A673 (cell line): ENCODE measurements around the gene MYCBPAP. TPM values are rescaled to one million over a fixed set of nuclear protein-coding genes. Genes with fewer than 3 reads are reported as not detected.

Experiments used
- BruUV-seq: library from RNA; stranded (reverse); fragments of 400-500 nt; replicated peaks from 2 replicates; lab custom pipeline; 2021; lab: Mats Ljungman, UMichigan
- CTCF ChIA-PET: fragments of 300-600 bp; sonication (Branson Sonifier 250); formaldehyde crosslinking; loops from one replicate; lab custom pipeline; 2022; ENCODE audit warnings: antibody characterized with exemption; lab: Charles Lee
- POLR2A ChIA-PET: fragments of 300-600 bp; sonication (Branson Sonifier 250); formaldehyde crosslinking; loops from one replicate; lab custom pipeline; 2022; ENCODE audit warnings: antibody characterized with exemption; ENCODE audit not compliant: low non-redundant PET; lab: Charles Lee
- DNase-seq: peaks from one replicate; pipeline ENCODE4 v3.0.0-alpha.2; 2015; ENCODE audit warnings: low spot score
- H3K27ac ChIP-seq: fragments of 200-600 bp; sonication (generic); 2 replicates; pipeline ENCODE4 v1.5.1; 2016; ENCODE audit warnings: mixed run types, low read depth, mild to moderate bottlenecking, mixed read lengths, antibody characterized with exemption, low read length; ENCODE audit not compliant: poor library complexity, severe bottlenecking
- H3K27me3 ChIP-seq: fragments of 200-600 bp; sonication (generic); replicated peaks from 2 replicates; pipeline ENCODE4 v1.6.1; 2017; ENCODE audit warnings: mixed run types, low read depth, mild to moderate bottlenecking, mixed read lengths, antibody characterized with exemption, low read length; ENCODE audit not compliant: insufficient read depth, poor library complexity
- H3K36me3 ChIP-seq: fragments of 200-600 bp; sonication (generic); 2 replicates; pipeline ENCODE4 v1.6.1; 2016; ENCODE audit warnings: mixed run types, mild to moderate bottlenecking, mixed read lengths, antibody characterized with exemption, low read length; ENCODE audit not compliant: insufficient read depth, poor library complexity, severe bottlenecking
- H3K4me1 ChIP-seq: fragments of 200-600 bp; sonication (generic); 2 replicates; pipeline ENCODE4 v1.6.1; 2017; ENCODE audit warnings: mixed run types, mild to moderate bottlenecking, mixed read lengths, antibody characterized with exemption, low read length; ENCODE audit not compliant: insufficient read depth, poor library complexity, severe bottlenecking
- H3K4me3 ChIP-seq: fragments of 200-600 bp; sonication (generic); 2 replicates; pipeline ENCODE4 v1.5.1; 2016; ENCODE audit warnings: low read depth, mixed run types, mild to moderate bottlenecking, mixed read lengths, low read length; ENCODE audit not compliant: poor library complexity, severe bottlenecking
- H3K9me3 ChIP-seq: fragments of 200-600 bp; sonication (generic); 2 replicates; pipeline ENCODE4 v1.6.1; 2016; ENCODE audit warnings: mixed run types, low read depth, mild to moderate bottlenecking, mixed read lengths, antibody characterized with exemption, low read length; ENCODE audit not compliant: poor library complexity, severe bottlenecking
- EZH2 ChIP-seq: fragments of 200-600 bp; sonication (generic); IDR thresholded peaks from 2 replicates; pipeline ENCODE4 v1.6.1; 2017; ENCODE audit warnings: borderline replicate concordance, low read depth, mild to moderate bottlenecking, mixed read lengths, antibody characterized with exemption, low read length; ENCODE audit not compliant: poor library complexity, severe bottlenecking
- intact Hi-C: fragments of 100-400 bp; cut with micrococcal nuclease; formaldehyde crosslinking; loops from one replicate; pipeline ENCODE4 v1.10.0; 2022; ENCODE audit not compliant: unreplicated experiment
- total RNA-seq: library from RNA; stranded (reverse); gene quantifications from 2 replicates; pipeline ENCODE4 v1.2.3, GENCODE V29; 2021
- TF ChIP-seq, protein P1 (sequence below): fragments of 300-800, 200-600 bp; sonication (generic); conservative IDR thresholded peaks from 2 replicates; pipeline ENCODE4 v1.5.1; 2017; ENCODE audit warnings: low read depth, mild to moderate bottlenecking, antibody characterized with exemption, low read length, moderate library complexity, mixed read lengths

MYCBPAP gene
- total RNA-seq, 1 experiment from 2014 or later = 0.92 TPM

DNA sequence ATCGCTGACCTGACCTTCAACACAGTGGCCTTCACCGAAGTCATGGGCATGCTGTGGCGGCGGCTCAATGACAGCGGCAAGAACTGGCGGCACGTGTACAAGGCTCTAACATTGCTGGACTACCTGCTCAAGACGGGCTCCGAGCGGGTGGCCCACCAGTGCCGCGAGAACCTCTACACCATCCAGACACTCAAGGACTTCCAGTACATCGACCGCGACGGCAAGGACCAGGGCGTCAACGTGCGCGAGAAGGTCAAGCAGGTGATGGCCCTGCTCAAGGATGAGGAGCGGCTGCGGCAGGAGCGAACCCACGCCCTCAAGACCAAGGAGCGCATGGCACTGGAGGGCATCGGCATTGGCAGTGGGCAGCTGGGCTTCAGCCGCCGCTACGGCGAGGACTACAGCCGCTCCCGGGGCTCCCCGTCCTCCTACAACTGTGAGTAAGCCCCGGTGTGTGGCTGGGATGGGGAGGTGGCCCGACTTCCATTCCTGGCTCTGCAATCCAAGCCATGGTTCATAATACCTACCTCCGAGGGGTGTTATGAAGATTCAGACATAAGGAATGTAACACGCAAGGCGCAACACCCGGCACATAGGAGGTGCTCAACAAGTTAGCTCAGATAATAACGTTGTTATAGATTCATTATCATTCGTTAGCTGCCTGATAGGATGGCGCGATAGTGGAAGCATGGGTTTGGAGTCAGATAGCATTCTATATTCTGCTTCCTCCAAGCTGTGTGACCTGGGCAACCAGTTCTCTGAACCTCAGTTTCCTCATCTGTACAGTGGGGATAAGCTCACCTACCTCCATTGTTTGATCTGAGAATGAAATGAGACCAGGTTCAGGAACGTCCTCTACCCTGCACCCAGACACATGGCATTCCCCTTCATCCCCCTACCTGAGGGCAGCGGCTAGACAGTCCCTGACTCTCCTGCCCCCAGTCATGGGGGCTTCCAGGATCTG is 28.7 kb downstream of the MYCBPAP start:
- CTCF ChIA-PET = interaction anchor here (0.5 to 0.6 kb wide), 2 partner anchors 86 to 88 kb away, joined by 6 read pairs; no protein-coding TSS in a partner anchor
- peaks cover 14% of the 10 kb centered on the region for H3K4me1 ChIP-seq
- POLR2A ChIA-PET = no interaction called here
- no peak overlapping the region for H3K4me3 ChIP-seq
- DNase-seq = no peak
- intact Hi-C loops = no loop called here
- no peaks in the 10 kb centered on the region for H3K36me3 ChIP-seq
- no peak for TF ChIP-seq EZH2
- BruUV-seq = no TSS peak
- no peak overlapping the region for H3K27ac ChIP-seq
- no peaks in the 10 kb centered on the region for H3K9me3 ChIP-seq
- peaks cover 10% of the 10 kb centered on the region for H3K27me3 ChIP-seq

DNA sequence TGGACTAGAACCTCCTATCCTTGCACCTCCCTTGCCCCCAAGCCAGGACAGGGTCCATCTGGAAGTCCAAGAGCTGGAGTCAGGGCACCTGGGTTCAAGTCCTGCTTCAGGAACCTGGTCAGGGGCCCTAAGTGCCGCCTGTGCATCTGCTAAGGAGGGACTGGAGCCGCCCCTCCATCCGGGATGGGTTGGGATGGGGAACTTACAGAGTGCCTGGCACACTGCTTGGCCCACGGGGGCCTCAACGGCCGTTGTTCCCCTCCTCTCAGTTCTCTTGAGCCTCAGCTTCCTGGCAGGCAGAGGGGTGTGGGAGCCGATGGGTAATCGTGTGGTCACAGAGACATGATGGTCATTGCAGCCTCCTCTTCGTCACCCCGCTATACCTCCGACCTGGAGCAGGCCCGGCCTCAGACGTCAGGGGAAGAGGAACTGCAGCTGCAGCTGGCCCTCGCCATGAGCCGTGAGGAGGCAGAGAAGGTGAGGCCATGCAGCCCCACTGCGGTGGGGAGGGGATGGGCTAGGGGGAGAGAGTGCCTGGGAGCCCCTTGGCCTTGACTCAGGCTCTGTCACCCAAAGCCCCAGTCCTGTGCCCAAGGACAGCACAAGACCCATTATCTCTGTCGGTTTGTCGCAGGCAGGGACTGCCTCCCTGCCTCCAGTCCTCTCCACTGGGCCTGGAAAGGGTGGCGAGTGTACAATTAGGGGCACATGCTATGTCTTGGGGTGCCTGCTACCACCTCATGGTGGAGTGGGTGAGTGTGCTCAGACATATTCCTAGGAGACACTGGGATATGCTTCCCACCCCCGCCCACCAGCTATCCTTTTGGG is 29.7 kb downstream of the MYCBPAP start:
- Histone ChIP-seq H3K9me3 (no peaks in the 10 kb centered on the region), H3K36me3 (no peaks in the 10 kb centered on the region), H3K4me3 (no peak overlapping the region), H3K27ac (no peak overlapping the region), H3K27me3 (peaks cover under 1% of the 10 kb centered on the region), H3K4me1 (peaks cover 22% of the 10 kb centered on the region)
- no peak for DNase-seq
- TF ChIP-seq, protein P1, sequence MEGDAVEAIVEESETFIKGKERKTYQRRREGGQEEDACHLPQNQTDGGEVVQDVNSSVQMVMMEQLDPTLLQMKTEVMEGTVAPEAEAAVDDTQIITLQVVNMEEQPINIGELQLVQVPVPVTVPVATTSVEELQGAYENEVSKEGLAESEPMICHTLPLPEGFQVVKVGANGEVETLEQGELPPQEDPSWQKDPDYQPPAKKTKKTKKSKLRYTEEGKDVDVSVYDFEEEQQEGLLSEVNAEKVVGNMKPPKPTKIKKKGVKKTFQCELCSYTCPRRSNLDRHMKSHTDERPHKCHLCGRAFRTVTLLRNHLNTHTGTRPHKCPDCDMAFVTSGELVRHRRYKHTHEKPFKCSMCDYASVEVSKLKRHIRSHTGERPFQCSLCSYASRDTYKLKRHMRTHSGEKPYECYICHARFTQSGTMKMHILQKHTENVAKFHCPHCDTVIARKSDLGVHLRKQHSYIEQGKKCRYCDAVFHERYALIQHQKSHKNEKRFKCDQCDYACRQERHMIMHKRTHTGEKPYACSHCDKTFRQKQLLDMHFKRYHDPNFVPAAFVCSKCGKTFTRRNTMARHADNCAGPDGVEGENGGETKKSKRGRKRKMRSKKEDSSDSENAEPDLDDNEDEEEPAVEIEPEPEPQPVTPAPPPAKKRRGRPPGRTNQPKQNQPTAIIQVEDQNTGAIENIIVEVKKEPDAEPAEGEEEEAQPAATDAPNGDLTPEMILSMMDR = no peak
- TF ChIP-seq EZH2 = no peak
- ChIA-PET CTCF (interaction anchor here (0.5 kb wide), 1 partner anchor 87 kb away, joined by 6 read pairs; no protein-coding TSS in a partner anchor), POLR2A (no interaction called here)
- intact Hi-C loops = no loop called here
- BruUV-seq = no TSS peak

DNA sequence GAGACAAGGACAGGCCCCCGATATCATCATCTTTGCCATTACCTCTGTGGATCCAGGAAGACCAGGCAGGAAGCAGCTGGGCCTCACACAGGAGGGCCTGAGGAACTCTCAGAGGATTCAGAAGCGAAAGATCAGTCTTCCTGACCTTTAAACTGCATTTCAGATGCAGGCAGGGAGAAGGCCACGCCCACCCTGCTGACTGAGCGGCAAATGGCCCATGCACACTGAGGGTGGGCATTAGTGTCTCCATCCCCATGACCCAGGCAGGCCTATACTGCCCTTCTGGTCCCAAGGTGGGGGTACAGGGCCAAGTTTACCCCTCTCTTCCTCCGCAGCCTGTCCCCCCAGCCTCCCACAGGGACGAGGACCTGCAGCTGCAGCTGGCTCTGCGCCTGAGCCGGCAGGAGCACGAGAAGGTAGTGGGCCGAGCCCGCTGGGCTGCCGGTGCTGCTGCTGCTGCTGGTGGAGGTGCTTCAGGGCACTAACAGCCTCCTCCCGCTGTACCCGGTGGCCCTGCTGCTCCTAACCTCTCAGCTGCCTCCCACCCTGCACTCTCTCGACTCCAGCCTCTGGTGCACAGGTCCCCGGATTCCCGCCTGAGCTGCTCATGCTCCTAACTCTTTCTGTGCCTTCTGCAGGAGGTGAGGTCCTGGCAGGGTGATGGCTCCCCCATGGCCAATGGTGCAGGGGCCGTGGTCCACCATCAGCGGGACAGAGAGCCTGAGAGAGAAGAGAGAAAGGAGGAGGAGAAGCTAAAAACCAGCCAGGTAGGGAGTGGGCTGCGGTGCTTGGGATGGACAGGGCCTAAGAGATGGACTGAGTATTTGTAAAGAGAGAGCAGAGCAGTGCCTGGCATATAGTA is 30.5 kb downstream of the MYCBPAP start:
- intact Hi-C loops = no loop called here
- no peak for DNase-seq
- POLR2A ChIA-PET = no interaction called here
- Histone ChIP-seq H3K4me1 (peaks cover 19% of the 10 kb centered on the region), H3K36me3 (no peaks in the 10 kb centered on the region), H3K9me3 (no peaks in the 10 kb centered on the region), H3K4me3 (no peak overlapping the region), H3K27me3 (no peaks in the 10 kb centered on the region), H3K27ac (no peak overlapping the region)
- CTCF ChIA-PET = no interaction called here
- TF ChIP-seq EZH2 = no peak
- TF ChIP-seq, protein P1 = no peak
- no TSS peak for BruUV-seq
